Measurements from ENCODE around the gene DCC. TPM values are rescaled to one million over a fixed set of nuclear protein-coding genes. Genes with fewer than 3 reads are reported as not detected.

Gene DCC
- total RNA-seq, 4 donors from 2014 or later: 0.94 TPM; not detected in 3

GRCh38 chr18:53422896-53423295 lies 1082.9 kb downstream of the DCC start:
- 22 to 24% methylated on average over 2 of the region's 2 CpGs for WGBS, 2 donors
- no peak overlapping the region for H3K27ac ChIP-seq

DNA sequence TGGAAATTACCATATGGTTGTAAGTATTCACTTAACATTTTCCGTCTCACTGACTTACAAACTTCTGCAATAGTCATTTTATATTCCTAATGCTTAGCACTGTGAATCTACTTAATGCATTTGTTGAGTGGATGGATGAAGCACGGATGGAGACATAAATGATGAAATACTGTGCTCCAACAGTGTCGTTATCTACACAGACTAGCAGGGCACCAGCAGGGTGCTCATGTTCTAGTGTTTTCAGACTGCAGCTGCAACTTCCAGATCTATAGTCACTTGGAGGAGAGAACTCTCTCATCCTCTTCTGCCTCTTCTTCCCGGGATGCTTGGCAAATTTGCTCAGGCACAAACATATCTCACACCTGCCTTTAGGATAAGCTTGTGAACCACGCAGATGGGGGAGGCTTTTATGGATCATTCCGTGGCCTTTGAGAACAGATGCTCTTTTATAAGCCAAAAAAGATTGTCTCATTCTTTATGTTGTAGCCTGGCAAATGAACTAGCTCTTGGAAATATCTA lies 1086.7 kb downstream of the DCC start:
- Histone ChIP-seq H3K9me3 (no peaks in the 10 kb centered on the region), H3K4me3 (replicated peaks in 1 of 3) (no peak overlapping the region), H3K27ac (no peak overlapping the region), H3K36me3 (no peaks in the 10 kb centered on the region), H3K4me1 (no peaks in the 10 kb centered on the region), H3K27me3 (no peaks in the 10 kb centered on the region)
- WGBS, 2 donors: 45 to 60% methylated on average over 6 of the region's 6 CpGs
- intact Hi-C loops (cut with DNase I): no loop called here
- no peak for TF ChIP-seq POLR2A (IDR thresholded peaks at IDR 0.05)
- TF ChIP-seq CTCF (IDR thresholded peaks at IDR 0.05): no peak
- DNase-seq: no peak

More at GRCh38 chr18:53422896-53423295, 1082.9 kb downstream of the DCC start:
- Histone ChIP-seq H3K27me3 (no peaks in the 10 kb centered on the region), H3K4me3 (replicated peaks in 1 of 3) (no peak overlapping the region), H3K9me3 (no peaks in the 10 kb centered on the region), H3K36me3 (no peaks in the 10 kb centered on the region), H3K4me1 (no peaks in the 10 kb centered on the region)
- no peak for DNase-seq
- TF ChIP-seq POLR2A (IDR thresholded peaks at IDR 0.05) (no peak), CTCF (IDR thresholded peaks at IDR 0.05) (no peak)
- intact Hi-C loops (cut with DNase I): no loop called here

DNA sequence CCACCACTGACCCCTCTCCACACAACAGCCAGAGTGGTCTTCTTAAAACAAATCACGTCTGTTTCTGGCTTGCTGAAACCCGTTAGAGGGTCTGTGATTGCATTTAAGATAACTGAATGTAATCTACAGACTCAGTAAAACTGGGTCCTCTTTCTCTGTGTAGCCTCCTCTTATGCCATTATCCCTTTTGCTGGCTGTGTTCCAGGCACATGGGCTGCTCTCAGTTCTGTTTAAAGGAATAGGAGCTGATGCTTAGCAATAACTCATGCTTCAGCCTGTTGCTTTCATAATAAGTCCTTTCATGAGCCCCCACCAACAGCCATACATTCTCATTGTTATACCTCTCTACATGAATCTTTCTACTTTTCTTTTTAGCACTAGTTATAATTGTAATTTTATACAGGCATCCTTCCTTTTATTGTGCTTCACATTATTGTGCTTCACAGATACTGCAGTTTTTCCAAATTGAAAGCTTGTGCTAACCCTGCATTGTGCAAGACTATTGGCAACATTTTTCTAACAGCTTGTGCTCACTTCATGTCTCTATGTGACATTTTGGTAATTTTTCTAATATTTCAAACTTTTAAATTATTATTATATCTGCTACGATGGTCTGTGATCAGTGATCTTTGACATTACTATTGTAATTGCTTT lies 1101.9 kb downstream of the DCC start:
- no peak for DNase-seq
- no peaks in the 10 kb centered on the region for H3K4me1 ChIP-seq
- intact Hi-C loops (cut with DNase I): no loop called here
- TF ChIP-seq CTCF (IDR thresholded peaks at IDR 0.05) (no peak), POLR2A (IDR thresholded peaks at IDR 0.05) (no peak)
- no peak overlapping the region for H3K4me3 ChIP-seq (replicated peaks in 1 of 3)
- no peaks in the 10 kb centered on the region for H3K9me3 ChIP-seq
- WGBS, 2 donors: 46 to 54% methylated on average over 3 of the region's 3 CpGs
- no peak overlapping the region for H3K27ac ChIP-seq
- H3K36me3 ChIP-seq: no peaks in the 10 kb centered on the region
- H3K27me3 ChIP-seq: no peaks in the 10 kb centered on the region

DNA sequence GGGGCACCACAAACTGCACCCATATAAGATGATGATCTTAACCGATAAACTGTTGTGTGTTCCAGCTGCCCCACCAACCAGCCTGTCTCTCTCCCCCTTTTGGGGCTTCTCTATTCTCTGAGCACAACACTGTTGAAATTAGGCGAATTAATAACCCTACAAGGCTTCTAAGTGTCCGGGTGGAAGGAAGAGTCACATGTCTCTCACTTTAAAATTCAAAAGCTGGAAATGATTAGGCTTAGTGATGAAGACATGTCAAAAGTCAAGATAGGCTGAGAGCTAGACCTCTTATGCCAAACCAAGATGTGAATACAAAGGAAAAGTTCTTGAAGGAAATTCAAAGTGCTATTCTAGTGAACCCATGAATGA lies 1102.4 kb downstream of the DCC start:
- intact Hi-C loops (cut with DNase I): no loop called here
- H3K4me1 ChIP-seq: no peaks in the 10 kb centered on the region
- no peak overlapping the region for H3K4me3 ChIP-seq (replicated peaks in 1 of 3)
- no peak for DNase-seq
- H3K27ac ChIP-seq: no peak overlapping the region
- no peaks in the 10 kb centered on the region for H3K27me3 ChIP-seq
- H3K36me3 ChIP-seq: no peaks in the 10 kb centered on the region
- no peak for TF ChIP-seq CTCF (IDR thresholded peaks at IDR 0.05)
- no peak for TF ChIP-seq POLR2A (IDR thresholded peaks at IDR 0.05)
- no peaks in the 10 kb centered on the region for H3K9me3 ChIP-seq
- 74 to 80% methylated on average over 3 of the region's 3 CpGs for WGBS, 2 donors

DNA sequence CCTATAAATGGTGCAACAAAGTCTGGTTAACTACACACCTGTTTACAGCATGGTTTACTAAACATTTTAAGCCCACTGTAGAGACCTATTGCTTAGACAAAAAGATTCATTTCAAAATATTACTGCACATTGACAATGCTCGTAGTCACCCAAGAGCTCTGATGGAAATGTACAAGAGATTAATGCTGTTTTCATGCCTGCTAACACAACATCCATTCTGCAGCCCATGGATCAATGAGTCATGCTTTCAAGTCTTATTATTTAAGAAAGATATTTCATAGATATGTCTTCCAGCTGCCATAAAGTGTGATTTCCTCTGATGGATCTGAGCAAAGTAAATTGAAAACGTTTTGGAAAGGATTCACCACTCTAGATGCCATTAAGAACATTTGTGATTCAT lies 1103.3 kb downstream of the DCC start:
- Histone ChIP-seq H3K27me3 (no peaks in the 10 kb centered on the region), H3K4me1 (no peaks in the 10 kb centered on the region), H3K36me3 (no peaks in the 10 kb centered on the region), H3K27ac (no peak overlapping the region), H3K4me3 (replicated peaks in 1 of 3) (no peak overlapping the region), H3K9me3 (no peaks in the 10 kb centered on the region)
- DNase-seq: no peak
- intact Hi-C loops (cut with DNase I): no loop called here
- 67 to 80% methylated on average over 2 of the region's 2 CpGs for WGBS, 2 donors
- TF ChIP-seq POLR2A (IDR thresholded peaks at IDR 0.05): no peak
- no peak for TF ChIP-seq CTCF (IDR thresholded peaks at IDR 0.05)

Data from thyroid gland (tissue), 4 donors.